K562 (cell line): ENCODE measurements around the gene CCDC9. TPM values are rescaled to one million over a fixed set of nuclear protein-coding genes. Genes with fewer than 3 reads are reported as not detected.

Experiments used
- ADNP ChIP-seq: fragments of 200-800 bp; sonication (Bioruptor generic); IDR thresholded peaks from 2 replicates; pipeline ENCODE4 v1.6.1; 2016; ENCODE audit warnings: missing genetic modification characterization, missing compliant biosample characterization
- ARID2 ChIP-seq: fragments of 450-650 bp; IDR thresholded peaks from 2 replicates; pipeline ENCODE4 v1.6.1; 2017; ENCODE audit warnings: antibody characterized with exemption, mild to moderate bottlenecking
- JUND ChIP-seq, 2 experiments: IDR thresholded peaks; 2 replicates in 1 of 2; 3 replicates in 1 of 2; pipeline ENCODE4 v1.6.1; 2011; ENCODE audit warnings: borderline replicate concordance in 2 of 2, low read depth in 2 of 2, low read length in 2 of 2, improper control_type of control experiment in 1 of 2, missing biosample characterization in 1 of 2, missing genetic modification characterization in 1 of 2, missing genetic modification reagents in 1 of 2
- MECOM ChIP-seq: fragments of 250-450 bp; sonication (Bioruptor Pico); IDR thresholded peaks from 2 replicates; pipeline ENCODE4 v1.8.0; 2022; ENCODE audit warnings: inconsistent platforms
- MEF2D ChIP-seq: conservative IDR thresholded peaks from 2 replicates; pipeline ENCODE4 v1.6.1; 2016; ENCODE audit warnings: low read depth, missing genetic modification characterization, missing compliant biosample characterization
- RAD21 ChIP-seq, 2 experiments: fragments of 250-450 bp in 1 of 2; fragments of 450-650 bp in 1 of 2; sonication (Bioruptor Pico) in 1 of 2; formaldehyde crosslinking in 1 of 2; IDR thresholded peaks in 1 of 2; conservative IDR thresholded peaks in 1 of 2; 2 replicates each; pipeline versions ENCODE4 v1.4.0 to v1.8.0; 2020 to 2022; ENCODE audit warnings: mild to moderate bottlenecking in 2 of 2, moderate library complexity in 1 of 2
- polyA plus RNA-seq, 8 experiments: library from polyadenylated mRNA; depleted of rRNA in 4 of 8; stranded (reverse) in 5 of 8; unstranded in 3 of 8; fragments of >200 nt; fragmentation: Nextera tagmentation in 2 of 8; fragmentation: Illumina TruSeq in 1 of 8; extraction: Ambion mirVana in 2 of 8; extraction: Trizol in 1 of 8; gene quantifications; 2 replicates each; pipeline versions ENCODE4 v1.2.1 to v1.2.3, GENCODE V29; 2011 to 2014; ENCODE audit warnings: inconsistent platforms in 1 of 8, missing spikeins in 1 of 8
- total RNA-seq, 7 experiments: library from RNA; depleted of rRNA in 6 of 7; stranded (reverse); fragments of >200 nt in 6 of 7; fragmentation: Illumina TruSeq in 2 of 7; extraction: Trizol in 2 of 7; gene quantifications; 2 replicates each; pipeline versions ENCODE4 v1.2.1 to v1.2.3, GENCODE V29; 2011 to 2021; ENCODE audit warnings: low replicate concordance in 1 of 7
- TF ChIP-seq, protein P1 (sequence below): fragments of 450-650 bp; IDR thresholded peaks from 2 replicates; pipeline ENCODE4 v1.6.1; 2016; ENCODE audit warnings: mild to moderate bottlenecking, moderate library complexity
- TF ChIP-seq, protein P2 (sequence below): sonication (generic); formaldehyde crosslinking; IDR thresholded peaks from 2 replicates; pipeline ENCODE4 v1.8.1; 2023; ENCODE audit warnings: mild to moderate bottlenecking, missing genetic modification reagents
- TF ChIP-seq, protein P3 (sequence below): fragments of 450-650 bp; formaldehyde crosslinking; IDR thresholded peaks from 2 replicates; pipeline ENCODE4 v1.4.0; 2022; ENCODE audit warnings: missing genetic modification characterization
- TF ChIP-seq, protein P4 (sequence below): fragments of 450-650 bp; formaldehyde crosslinking; IDR thresholded peaks from 2 replicates; pipeline ENCODE4 v1.4.0; 2020; ENCODE audit warnings: mild to moderate bottlenecking, moderate library complexity

CCDC9 gene
- total and polyA plus RNA-seq, 9 of the 15 experiments (the other 6 are each of a cell fraction or from before 2014, with no cell fraction given): 0.23 to 38.6 (median 8.4) TPM

DNA sequence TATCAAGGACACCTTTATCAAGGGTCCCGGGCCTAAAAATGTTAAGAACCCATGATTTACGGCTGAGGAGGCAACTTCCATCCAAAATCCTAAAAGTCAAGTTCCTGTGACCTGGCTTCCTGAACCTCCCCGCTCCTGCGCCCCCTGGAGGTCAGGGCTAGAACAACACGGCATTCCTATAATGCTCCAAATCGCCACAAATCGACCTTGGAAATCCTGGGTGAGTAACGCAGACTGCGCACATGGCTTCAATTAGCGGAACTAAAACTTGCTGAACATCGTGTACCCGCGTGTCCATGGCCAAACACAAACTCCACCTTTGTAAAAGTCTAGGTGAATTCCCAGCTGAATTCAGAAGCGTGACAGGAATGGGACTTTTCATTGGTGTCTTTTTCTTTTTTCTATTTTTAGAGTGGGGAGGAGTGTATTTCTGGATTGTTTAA is 49.0 kb downstream of the CCDC9 start (continued):
- TF ChIP-seq, protein P1, sequence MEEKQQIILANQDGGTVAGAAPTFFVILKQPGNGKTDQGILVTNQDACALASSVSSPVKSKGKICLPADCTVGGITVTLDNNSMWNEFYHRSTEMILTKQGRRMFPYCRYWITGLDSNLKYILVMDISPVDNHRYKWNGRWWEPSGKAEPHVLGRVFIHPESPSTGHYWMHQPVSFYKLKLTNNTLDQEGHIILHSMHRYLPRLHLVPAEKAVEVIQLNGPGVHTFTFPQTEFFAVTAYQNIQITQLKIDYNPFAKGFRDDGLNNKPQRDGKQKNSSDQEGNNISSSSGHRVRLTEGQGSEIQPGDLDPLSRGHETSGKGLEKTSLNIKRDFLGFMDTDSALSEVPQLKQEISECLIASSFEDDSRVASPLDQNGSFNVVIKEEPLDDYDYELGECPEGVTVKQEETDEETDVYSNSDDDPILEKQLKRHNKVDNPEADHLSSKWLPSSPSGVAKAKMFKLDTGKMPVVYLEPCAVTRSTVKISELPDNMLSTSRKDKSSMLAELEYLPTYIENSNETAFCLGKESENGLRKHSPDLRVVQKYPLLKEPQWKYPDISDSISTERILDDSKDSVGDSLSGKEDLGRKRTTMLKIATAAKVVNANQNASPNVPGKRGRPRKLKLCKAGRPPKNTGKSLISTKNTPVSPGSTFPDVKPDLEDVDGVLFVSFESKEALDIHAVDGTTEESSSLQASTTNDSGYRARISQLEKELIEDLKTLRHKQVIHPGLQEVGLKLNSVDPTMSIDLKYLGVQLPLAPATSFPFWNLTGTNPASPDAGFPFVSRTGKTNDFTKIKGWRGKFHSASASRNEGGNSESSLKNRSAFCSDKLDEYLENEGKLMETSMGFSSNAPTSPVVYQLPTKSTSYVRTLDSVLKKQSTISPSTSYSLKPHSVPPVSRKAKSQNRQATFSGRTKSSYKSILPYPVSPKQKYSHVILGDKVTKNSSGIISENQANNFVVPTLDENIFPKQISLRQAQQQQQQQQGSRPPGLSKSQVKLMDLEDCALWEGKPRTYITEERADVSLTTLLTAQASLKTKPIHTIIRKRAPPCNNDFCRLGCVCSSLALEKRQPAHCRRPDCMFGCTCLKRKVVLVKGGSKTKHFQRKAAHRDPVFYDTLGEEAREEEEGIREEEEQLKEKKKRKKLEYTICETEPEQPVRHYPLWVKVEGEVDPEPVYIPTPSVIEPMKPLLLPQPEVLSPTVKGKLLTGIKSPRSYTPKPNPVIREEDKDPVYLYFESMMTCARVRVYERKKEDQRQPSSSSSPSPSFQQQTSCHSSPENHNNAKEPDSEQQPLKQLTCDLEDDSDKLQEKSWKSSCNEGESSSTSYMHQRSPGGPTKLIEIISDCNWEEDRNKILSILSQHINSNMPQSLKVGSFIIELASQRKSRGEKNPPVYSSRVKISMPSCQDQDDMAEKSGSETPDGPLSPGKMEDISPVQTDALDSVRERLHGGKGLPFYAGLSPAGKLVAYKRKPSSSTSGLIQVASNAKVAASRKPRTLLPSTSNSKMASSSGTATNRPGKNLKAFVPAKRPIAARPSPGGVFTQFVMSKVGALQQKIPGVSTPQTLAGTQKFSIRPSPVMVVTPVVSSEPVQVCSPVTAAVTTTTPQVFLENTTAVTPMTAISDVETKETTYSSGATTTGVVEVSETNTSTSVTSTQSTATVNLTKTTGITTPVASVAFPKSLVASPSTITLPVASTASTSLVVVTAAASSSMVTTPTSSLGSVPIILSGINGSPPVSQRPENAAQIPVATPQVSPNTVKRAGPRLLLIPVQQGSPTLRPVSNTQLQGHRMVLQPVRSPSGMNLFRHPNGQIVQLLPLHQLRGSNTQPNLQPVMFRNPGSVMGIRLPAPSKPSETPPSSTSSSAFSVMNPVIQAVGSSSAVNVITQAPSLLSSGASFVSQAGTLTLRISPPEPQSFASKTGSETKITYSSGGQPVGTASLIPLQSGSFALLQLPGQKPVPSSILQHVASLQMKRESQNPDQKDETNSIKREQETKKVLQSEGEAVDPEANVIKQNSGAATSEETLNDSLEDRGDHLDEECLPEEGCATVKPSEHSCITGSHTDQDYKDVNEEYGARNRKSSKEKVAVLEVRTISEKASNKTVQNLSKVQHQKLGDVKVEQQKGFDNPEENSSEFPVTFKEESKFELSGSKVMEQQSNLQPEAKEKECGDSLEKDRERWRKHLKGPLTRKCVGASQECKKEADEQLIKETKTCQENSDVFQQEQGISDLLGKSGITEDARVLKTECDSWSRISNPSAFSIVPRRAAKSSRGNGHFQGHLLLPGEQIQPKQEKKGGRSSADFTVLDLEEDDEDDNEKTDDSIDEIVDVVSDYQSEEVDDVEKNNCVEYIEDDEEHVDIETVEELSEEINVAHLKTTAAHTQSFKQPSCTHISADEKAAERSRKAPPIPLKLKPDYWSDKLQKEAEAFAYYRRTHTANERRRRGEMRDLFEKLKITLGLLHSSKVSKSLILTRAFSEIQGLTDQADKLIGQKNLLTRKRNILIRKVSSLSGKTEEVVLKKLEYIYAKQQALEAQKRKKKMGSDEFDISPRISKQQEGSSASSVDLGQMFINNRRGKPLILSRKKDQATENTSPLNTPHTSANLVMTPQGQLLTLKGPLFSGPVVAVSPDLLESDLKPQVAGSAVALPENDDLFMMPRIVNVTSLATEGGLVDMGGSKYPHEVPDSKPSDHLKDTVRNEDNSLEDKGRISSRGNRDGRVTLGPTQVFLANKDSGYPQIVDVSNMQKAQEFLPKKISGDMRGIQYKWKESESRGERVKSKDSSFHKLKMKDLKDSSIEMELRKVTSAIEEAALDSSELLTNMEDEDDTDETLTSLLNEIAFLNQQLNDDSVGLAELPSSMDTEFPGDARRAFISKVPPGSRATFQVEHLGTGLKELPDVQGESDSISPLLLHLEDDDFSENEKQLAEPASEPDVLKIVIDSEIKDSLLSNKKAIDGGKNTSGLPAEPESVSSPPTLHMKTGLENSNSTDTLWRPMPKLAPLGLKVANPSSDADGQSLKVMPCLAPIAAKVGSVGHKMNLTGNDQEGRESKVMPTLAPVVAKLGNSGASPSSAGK: peak; percentile 63
- TF ChIP-seq ARID2: no peak
- TF ChIP-seq, protein P2, sequence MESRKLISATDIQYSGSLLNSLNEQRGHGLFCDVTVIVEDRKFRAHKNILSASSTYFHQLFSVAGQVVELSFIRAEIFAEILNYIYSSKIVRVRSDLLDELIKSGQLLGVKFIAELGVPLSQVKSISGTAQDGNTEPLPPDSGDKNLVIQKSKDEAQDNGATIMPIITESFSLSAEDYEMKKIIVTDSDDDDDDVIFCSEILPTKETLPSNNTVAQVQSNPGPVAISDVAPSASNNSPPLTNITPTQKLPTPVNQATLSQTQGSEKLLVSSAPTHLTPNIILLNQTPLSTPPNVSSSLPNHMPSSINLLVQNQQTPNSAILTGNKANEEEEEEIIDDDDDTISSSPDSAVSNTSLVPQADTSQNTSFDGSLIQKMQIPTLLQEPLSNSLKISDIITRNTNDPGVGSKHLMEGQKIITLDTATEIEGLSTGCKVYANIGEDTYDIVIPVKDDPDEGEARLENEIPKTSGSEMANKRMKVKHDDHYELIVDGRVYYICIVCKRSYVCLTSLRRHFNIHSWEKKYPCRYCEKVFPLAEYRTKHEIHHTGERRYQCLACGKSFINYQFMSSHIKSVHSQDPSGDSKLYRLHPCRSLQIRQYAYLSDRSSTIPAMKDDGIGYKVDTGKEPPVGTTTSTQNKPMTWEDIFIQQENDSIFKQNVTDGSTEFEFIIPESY (CRISPR knock-in tag): 0 out of 2 replicates have a peak, but pooled peaks have one; percentile 6
- peak; percentile 53 to 65 for TF ChIP-seq RAD21 (CRISPR knock-in tag; conservative IDR thresholded peaks at IDR 0.05 in 1 of 2, IDR thresholded peaks at IDR 0.05 in 1 of 2)
- 0 out of 2 replicates have a peak, but pooled peaks have one; percentile 13 for TF ChIP-seq ADNP (tag)
- TF ChIP-seq MEF2D (tag): peak; percentile 60; the same call in 1 of the 2 replicates
- TF ChIP-seq, protein P3, sequence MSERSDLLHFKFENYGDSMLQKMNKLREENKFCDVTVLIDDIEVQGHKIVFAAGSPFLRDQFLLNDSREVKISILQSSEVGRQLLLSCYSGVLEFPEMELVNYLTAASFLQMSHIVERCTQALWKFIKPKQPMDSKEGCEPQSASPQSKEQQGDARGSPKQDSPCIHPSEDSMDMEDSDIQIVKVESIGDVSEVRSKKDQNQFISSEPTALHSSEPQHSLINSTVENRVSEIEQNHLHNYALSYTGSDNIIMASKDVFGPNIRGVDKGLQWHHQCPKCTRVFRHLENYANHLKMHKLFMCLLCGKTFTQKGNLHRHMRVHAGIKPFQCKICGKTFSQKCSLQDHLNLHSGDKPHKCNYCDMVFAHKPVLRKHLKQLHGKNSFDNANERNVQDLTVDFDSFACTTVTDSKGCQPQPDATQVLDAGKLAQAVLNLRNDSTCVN: no peak
- no peak for TF ChIP-seq MECOM (CRISPR knock-in tag)
- TF ChIP-seq JUND (IDR thresholded peaks at IDR 0.05; ENCODE audit: borderline replicate concordance, low read depth, low read length): peak; percentile 43; the same call in 1 of the 2 replicates
- peak; percentile 55; the same call in 1 of the 3 replicates for TF ChIP-seq JUND (tag; IDR thresholded peaks at IDR 0.05; ENCODE audit: borderline replicate concordance, low read depth, low read length)
- TF ChIP-seq, protein P4, sequence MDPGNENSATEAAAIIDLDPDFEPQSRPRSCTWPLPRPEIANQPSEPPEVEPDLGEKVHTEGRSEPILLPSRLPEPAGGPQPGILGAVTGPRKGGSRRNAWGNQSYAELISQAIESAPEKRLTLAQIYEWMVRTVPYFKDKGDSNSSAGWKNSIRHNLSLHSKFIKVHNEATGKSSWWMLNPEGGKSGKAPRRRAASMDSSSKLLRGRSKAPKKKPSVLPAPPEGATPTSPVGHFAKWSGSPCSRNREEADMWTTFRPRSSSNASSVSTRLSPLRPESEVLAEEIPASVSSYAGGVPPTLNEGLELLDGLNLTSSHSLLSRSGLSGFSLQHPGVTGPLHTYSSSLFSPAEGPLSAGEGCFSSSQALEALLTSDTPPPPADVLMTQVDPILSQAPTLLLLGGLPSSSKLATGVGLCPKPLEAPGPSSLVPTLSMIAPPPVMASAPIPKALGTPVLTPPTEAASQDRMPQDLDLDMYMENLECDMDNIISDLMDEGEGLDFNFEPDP (CRISPR knock-in tag): no peak
